Peyer's patch (tissue), 4 donors: ENCODE results near the gene RFWD3. TPM values are rescaled to one million over a fixed set of nuclear protein-coding genes. Genes with fewer than 3 reads are reported as not detected.
"Not testable (repeated sequence)": the region's sequence is repeated elsewhere in the genome, so short reads cannot be mapped to it uniquely, and the experiment has no call there.

Experiments used
- DNase-seq, 3 donors: peaks; one replicate each; pipeline ENCODE4 v3.0.0-alpha.2; 2017 to 2019
- H3K27ac ChIP-seq, 4 donors: fragments of 200-600 bp; sonication (generic); one replicate each; pipeline ENCODE4 v1.5.1; 2016 to 2019
- H3K27me3 ChIP-seq, 2 donors: fragments of 200-600 bp; sonication (generic); one replicate each; pipeline ENCODE4 v1.5.1; 2019
- H3K36me3 ChIP-seq, 3 donors: fragments of 200-600 bp; sonication (generic); one replicate each; pipeline ENCODE4 v1.5.1; 2016 to 2019
- H3K4me1 ChIP-seq, 4 donors: fragments of 200-600 bp; sonication (generic); one replicate each; pipeline ENCODE4 v1.5.1; 2016 to 2019
- H3K4me3 ChIP-seq, 4 donors: fragments of 200-600 bp; sonication (generic); 1 replicate in 3 of 4; 2 replicates in 1 of 4; pipeline ENCODE4 v1.5.1; 2016 to 2019; ENCODE audit warnings: mild to moderate bottlenecking in 1 of 4
- H3K9me3 ChIP-seq, 4 donors: fragments of 200-600 bp; sonication (generic); one replicate each; pipeline ENCODE4 v1.5.1; 2016 to 2019; ENCODE audit warnings: mild to moderate bottlenecking in 1 of 4
- POLR2A ChIP-seq, 2 donors: fragments of 450-650 bp; IDR thresholded peaks; one replicate each; pipeline ENCODE4 v1.5.1; 2017; ENCODE audit warnings: antibody characterized with exemption in 2 of 2, mild to moderate bottlenecking in 2 of 2, moderate library complexity in 2 of 2
- total RNA-seq, 4 donors: library from RNA; depleted of rRNA; stranded (reverse); fragments of >200 nt; gene quantifications; one replicate each; pipeline ENCODE4 v1.1.0, GENCODE V29; 2016
- TF ChIP-seq, protein P1 (sequence below), 6 experiments: fragments of 450-650 bp in 4 of 6; fragments of 200-600 bp in 2 of 6; sonication (generic) in 1 of 6; IDR thresholded peaks; one replicate each; pipeline ENCODE4 v1.5.1; 2017 to 2019; ENCODE audit warnings: antibody characterized with exemption in 6 of 6, mild to moderate bottlenecking in 3 of 6, moderate library complexity in 1 of 6

Gene RFWD3
- total RNA-seq, 4 donors from 2014 or later: 13.7 to 33.8 (median 23.8) TPM

DNA sequence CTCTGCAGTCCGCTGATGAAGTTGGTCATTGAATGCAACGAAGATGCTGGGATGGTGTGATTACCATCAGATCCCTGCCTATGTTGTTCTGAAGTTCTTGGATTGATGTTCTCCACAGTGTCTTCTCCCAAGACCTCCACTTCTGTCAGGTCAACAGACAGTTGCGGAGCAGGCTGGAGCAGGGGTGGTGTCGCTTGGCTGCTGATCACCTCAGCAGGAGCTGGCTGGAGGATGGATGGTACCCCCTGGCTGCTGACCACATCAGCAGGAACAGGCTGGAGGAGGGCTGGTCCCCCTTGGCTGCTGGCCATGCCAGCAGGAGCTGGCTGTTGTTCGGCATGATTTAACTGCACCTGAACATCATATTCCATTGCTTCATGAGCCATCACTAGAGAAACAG is 5.6 kb downstream of the RFWD3 start:
- Histone ChIP-seq H3K36me3 (peaks cover 0 to 65% (median 0%) of the 10 kb centered on the region in 3 donors), H3K27ac (no peak overlapping the region), H3K27me3 (no peaks in the 10 kb centered on the region), H3K9me3 (no peaks in the 10 kb centered on the region), H3K4me3 (no peak overlapping the region), H3K4me1 (peaks cover 0 to 13% (median 7%) of the 10 kb centered on the region in 4 donors)
- DNase-seq: no peak
- no peak for TF ChIP-seq POLR2A (IDR thresholded peaks at IDR 0.05)
- TF ChIP-seq, protein P1, sequence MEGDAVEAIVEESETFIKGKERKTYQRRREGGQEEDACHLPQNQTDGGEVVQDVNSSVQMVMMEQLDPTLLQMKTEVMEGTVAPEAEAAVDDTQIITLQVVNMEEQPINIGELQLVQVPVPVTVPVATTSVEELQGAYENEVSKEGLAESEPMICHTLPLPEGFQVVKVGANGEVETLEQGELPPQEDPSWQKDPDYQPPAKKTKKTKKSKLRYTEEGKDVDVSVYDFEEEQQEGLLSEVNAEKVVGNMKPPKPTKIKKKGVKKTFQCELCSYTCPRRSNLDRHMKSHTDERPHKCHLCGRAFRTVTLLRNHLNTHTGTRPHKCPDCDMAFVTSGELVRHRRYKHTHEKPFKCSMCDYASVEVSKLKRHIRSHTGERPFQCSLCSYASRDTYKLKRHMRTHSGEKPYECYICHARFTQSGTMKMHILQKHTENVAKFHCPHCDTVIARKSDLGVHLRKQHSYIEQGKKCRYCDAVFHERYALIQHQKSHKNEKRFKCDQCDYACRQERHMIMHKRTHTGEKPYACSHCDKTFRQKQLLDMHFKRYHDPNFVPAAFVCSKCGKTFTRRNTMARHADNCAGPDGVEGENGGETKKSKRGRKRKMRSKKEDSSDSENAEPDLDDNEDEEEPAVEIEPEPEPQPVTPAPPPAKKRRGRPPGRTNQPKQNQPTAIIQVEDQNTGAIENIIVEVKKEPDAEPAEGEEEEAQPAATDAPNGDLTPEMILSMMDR (IDR thresholded peaks at IDR 0.05): no peak

DNA sequence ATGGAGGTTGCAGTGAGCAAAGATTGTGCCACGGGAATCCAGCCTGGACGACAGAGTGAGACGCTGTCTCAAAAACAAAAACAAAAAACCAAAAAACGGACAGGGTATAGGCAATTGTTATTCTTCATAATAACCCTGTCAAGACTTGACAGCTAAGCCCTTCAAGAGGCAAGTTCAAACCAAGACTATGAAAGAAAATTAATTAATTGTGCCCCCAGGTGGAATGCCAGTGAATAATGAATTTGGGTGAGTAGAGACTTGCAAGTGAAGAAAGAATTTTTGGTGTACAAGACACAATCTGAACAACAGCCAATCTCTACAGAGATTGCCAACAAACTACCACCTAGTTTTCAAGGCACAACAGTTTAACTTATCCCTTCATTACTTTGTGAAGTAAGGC is 6.3 kb downstream of the RFWD3 start:
- H3K27ac ChIP-seq: no peak overlapping the region
- no peaks in the 10 kb centered on the region for H3K27me3 ChIP-seq
- H3K4me1 ChIP-seq: peaks cover 0 to 8% (median 3%) of the 10 kb centered on the region in 4 donors
- H3K9me3 ChIP-seq: no peaks in the 10 kb centered on the region
- no peak for DNase-seq
- TF ChIP-seq, protein P1 (IDR thresholded peaks at IDR 0.05): no peak
- TF ChIP-seq POLR2A (IDR thresholded peaks at IDR 0.05): no peak
- H3K4me3 ChIP-seq: no peak overlapping the region
- H3K36me3 ChIP-seq: peaks cover 0 to 70% (median 0%) of the 10 kb centered on the region in 3 donors

DNA sequence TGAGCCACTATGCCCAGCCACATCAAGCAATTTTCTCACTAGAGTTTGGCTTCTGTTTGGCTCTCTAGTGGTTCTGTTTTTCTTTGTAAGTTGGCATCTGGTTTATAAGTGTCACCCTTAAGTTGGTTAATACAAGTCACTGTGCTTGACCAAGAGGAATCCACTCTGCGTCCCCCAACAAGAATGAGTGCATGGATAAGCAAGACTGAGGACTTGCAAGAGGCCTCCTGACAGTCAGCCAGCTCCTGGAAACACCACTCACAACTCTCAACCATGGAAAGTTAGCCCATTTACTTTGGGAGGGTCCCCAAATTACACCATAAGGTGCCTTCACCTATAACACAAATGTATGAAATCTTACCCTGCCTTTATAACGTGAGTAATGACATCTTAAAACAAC is 7.6 kb downstream of the RFWD3 start:
- Histone ChIP-seq H3K9me3 (no peaks in the 10 kb centered on the region), H3K4me1 (no peaks in the 10 kb centered on the region), H3K27me3 (no peaks in the 10 kb centered on the region), H3K36me3 (peaks cover 0 to 67% (median 0%) of the 10 kb centered on the region in 3 donors), H3K27ac (no peak overlapping the region), H3K4me3 (no peak overlapping the region)
- TF ChIP-seq, protein P1 (IDR thresholded peaks at IDR 0.05): no peak
- TF ChIP-seq POLR2A (IDR thresholded peaks at IDR 0.05): no peak
- no peak for DNase-seq

DNA sequence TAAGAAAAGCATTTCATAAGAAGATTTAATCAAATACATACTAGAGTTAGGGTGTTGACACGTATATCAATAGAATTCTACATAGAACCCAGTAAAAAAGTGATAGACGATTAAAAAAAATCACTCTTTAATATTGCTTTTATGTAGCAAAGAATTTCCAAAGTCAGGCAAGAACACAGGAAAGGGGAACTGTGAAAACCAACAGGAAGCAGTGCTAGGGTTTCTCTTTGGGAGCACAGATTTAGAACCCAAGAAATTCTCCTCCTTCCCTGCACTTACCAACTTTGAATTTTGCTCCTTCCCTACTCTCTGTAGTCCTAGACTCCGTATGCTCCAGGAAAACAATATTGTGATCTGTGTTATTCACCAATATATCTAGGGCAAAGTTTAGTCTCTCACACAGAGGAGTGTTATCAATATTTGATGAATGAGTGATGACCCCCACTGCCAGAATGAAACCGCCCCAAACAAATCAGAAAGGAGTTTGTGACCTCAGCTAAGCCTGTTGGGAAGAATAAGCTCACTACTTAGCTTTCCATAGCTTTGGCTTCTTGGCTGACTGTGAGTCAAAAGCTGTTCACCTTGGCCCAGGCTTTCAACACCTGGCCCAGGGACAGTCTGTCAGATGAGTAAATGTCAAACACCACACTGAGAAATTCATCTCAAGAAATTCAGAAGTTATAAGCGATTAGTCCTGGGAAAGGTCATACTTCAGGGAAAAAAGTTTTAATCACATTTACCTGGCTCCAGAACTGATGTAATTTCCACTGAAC is 8.6 kb downstream of the RFWD3 start:
- H3K27ac ChIP-seq: no peak overlapping the region
- DNase-seq: no peak
- no peak overlapping the region for H3K4me3 ChIP-seq
- H3K36me3 ChIP-seq: peaks cover 0 to 58% (median 0%) of the 10 kb centered on the region in 3 donors
- no peaks in the 10 kb centered on the region for H3K27me3 ChIP-seq
- no peaks in the 10 kb centered on the region for H3K4me1 ChIP-seq
- TF ChIP-seq, protein P1 (IDR thresholded peaks at IDR 0.05): no peak
- no peak for TF ChIP-seq POLR2A (IDR thresholded peaks at IDR 0.05)
- no peaks in the 10 kb centered on the region for H3K9me3 ChIP-seq

DNA sequence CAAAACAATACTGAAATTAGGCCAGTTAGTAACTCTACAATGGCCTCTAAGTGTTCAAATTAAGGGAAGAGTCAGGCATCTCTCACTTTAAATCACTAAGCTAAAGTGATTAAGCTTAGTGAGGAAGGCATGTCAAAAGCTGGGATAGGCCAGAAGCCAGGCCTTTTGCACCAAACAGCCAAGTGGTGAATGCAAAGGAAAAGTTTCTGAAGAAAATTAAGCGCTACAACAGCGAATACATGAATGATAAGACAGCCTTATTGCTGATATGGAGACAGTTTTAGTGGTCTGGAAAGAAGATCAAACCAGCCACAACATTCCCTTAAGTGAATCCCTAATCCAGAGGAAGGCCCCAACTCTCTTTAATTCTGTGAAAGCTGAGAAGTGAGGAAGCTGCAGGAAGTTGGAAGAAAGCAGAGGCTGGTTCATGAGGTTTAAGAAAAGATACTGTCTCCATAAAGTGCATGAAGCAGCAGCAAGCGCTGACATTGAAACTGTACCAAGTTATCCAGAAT is 12.1 kb downstream of the RFWD3 start:
- no peak for DNase-seq
- TF ChIP-seq POLR2A (IDR thresholded peaks at IDR 0.05): no peak
- TF ChIP-seq, protein P1 (IDR thresholded peaks at IDR 0.05): no peak
- no peaks in the 10 kb centered on the region for H3K27me3 ChIP-seq
- peaks cover 0 to 54% (median 0%) of the 10 kb centered on the region in 3 donors for H3K36me3 ChIP-seq
- no peak overlapping the region for H3K27ac ChIP-seq
- no peak overlapping the region for H3K4me3 ChIP-seq
- no peaks in the 10 kb centered on the region for H3K4me1 ChIP-seq
- no peaks in the 10 kb centered on the region for H3K9me3 ChIP-seq

DNA sequence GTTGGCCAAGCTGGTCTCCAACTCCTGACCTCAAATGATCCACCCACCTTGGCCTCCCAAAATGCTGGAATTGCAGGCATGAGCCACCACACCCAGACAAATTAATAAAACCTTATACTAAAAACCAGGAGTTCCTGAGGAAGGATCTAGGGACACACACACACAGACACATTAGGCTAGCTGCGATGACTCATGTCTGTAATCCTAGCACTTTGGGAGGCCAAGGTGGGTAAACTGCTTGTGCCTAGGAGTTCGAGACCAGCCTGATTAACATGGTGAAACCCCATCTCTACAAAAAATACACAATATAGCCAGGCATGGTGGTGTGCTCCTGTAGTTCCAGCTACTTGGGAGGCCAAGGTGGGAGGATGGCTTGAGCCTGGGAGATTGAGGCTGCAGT is 13.8 kb downstream of the RFWD3 start:
- H3K27me3 ChIP-seq, H3K4me1 ChIP-seq, H3K9me3 ChIP-seq, H3K4me3 ChIP-seq, DNase-seq, H3K27ac ChIP-seq: not testable (repeated sequence)
- peaks cover 0 to 54% (median 0%) of the 10 kb centered on the region in 3 donors for H3K36me3 ChIP-seq
